Spleen (tissue), 13 donors: ENCODE data around the gene MYNN. TPM values are rescaled to one million over a fixed set of nuclear protein-coding genes. Genes with fewer than 3 reads are reported as not detected.
"Not testable (repeated sequence)": the region's sequence is repeated elsewhere in the genome, so short reads cannot be mapped to it uniquely, and the experiment has no call there.

Experiments used
- DNase-seq: peaks from one replicate; pipeline ENCODE4 v3.0.0-alpha.2; 2020
- H3K27ac ChIP-seq, 8 donors: fragments of 200-600 bp; sonication (generic) in 7 of 8; 1 replicate in 4 of 8; 2 replicates in 4 of 8; pipeline versions ENCODE4 v1.5.0 to v1.8.0; 2016 to 2021; ENCODE audit warnings: inconsistent platforms in 4 of 8, mild to moderate bottlenecking in 4 of 8, moderate library complexity in 1 of 8
- H3K27me3 ChIP-seq, 7 donors: fragments of 200-600 bp; sonication (generic) in 6 of 7; replicated peaks in 1 of 7; 1 replicate in 4 of 7; 2 replicates in 3 of 7; pipeline versions ENCODE4 v1.5.0 to v1.8.0; 2016 to 2021; ENCODE audit warnings: inconsistent platforms in 3 of 7, mild to moderate bottlenecking in 1 of 7
- H3K36me3 ChIP-seq, 6 donors: fragments of 200-600 bp; sonication (generic) in 5 of 6; 1 replicate in 4 of 6; 2 replicates in 2 of 6; pipeline versions ENCODE4 v1.5.0 to v1.8.0; 2016 to 2021; ENCODE audit warnings: inconsistent platforms in 2 of 6
- H3K4me1 ChIP-seq, 6 donors: fragments of 200-600 bp; sonication (generic) in 5 of 6; 1 replicate in 3 of 6; 2 replicates in 3 of 6; pipeline versions ENCODE4 v1.5.0 to v1.8.0; 2016 to 2021; ENCODE audit warnings: inconsistent platforms in 3 of 6
- H3K4me3 ChIP-seq, 8 donors: fragments of 200-600 bp; sonication (generic) in 7 of 8; 1 replicate in 4 of 8; 2 replicates in 4 of 8; pipeline versions ENCODE4 v1.5.0 to v1.8.0; 2016 to 2021; ENCODE audit warnings: inconsistent platforms in 4 of 8, mild to moderate bottlenecking in 4 of 8, moderate library complexity in 2 of 8
- H3K9me3 ChIP-seq, 8 donors: fragments of 200-600 bp; sonication (generic) in 7 of 8; 1 replicate in 4 of 8; 2 replicates in 4 of 8; pipeline versions ENCODE4 v1.5.0 to v1.8.0; 2016 to 2021; ENCODE audit warnings: inconsistent platforms in 4 of 8
- CTCF ChIP-seq, 11 experiments: fragments of 200-600 bp in 7 of 11; fragments of 450-650 bp in 4 of 11; sonication (generic) in 4 of 11; IDR thresholded peaks in 8 of 11; conservative IDR thresholded peaks in 3 of 11; 1 replicate in 7 of 11; 2 replicates in 4 of 11; pipeline versions ENCODE4 v1.4.0 to v1.8.0; 2016 to 2021; ENCODE audit warnings: antibody characterized with exemption in 11 of 11, inconsistent platforms in 4 of 11, mild to moderate bottlenecking in 1 of 11
- POLR2A ChIP-seq, 3 donors: fragments of 450-650 bp; IDR thresholded peaks; one replicate each; pipeline ENCODE4 v1.5.1; 2017; ENCODE audit warnings: antibody characterized with exemption in 3 of 3, mild to moderate bottlenecking in 1 of 3
- POLR2AphosphoS5 ChIP-seq, 3 donors: sonication (generic); formaldehyde crosslinking; IDR thresholded peaks; one replicate each; pipeline ENCODE4 v1.5.1; 2017; ENCODE audit warnings: antibody characterized with exemption in 3 of 3
- WGBS, 5 donors: extraction: QIAGEN DNeasy Blood & Tissue Kit in 3 of 5; methylation state at CpG; one replicate each; pipeline versions ENCODE4 v1.1.5 to v1.1.7; 2013 to 2018; 5-methylcytosine and 5-hydroxymethylcytosine counted together
- intact Hi-C: fragments of 100-400 bp; cut with DNase I; formaldehyde crosslinking; loops from one replicate; pipeline ENCODE4 v1.15.0; 2023; ENCODE audit warnings: low total_unique reads
- long read RNA-seq, 2 donors: transcript quantifications; one replicate each; lab custom pipeline, GENCODE V29; 2026
- polyA plus RNA-seq, 3 donors: library from polyadenylated mRNA; stranded (reverse); fragments of 200-250 nt; gene quantifications; one replicate each; pipeline ENCODE4 v1.2.1, GENCODE V29; 2013
- total RNA-seq, 7 donors: library from RNA; depleted of rRNA in 3 of 7; stranded (reverse); fragments of >200 nt in 3 of 7; fragmentation: NEBNext Ultra II Directional in 4 of 7; extraction: Animal tissue kit (Norgen Biotek cat#: 25700) in 4 of 7; gene quantifications; one replicate each; pipeline versions ENCODE4 v1.1.0 to v1.2.1, GENCODE V29; 2016 to 2021
- donor health status: healthy with polysubstance abuse.
- donor health status: DM: no; HTN: no; CAD: no; lungs with moderate emphysema.
- donor health status: DM: no; HTN: no; CAD: no.
- donor health status: Bipolar disorder and iron deficiency.
- donor health status: healthy.
- donor health status: DM: no; HTN: no; CAD: no.
- donor health status: DM: yes; HTN: yes; CAD: no.

MYNN gene
- total RNA-seq (10 to 100 TPM; 14.6 to 21.8 (median 16.2) TPM), polyA plus RNA-seq (10 to 100 TPM in 2 of 3 donors, 1 to 10 TPM in 1; 8.3 to 11.0 (median 10.1) TPM)
- long read RNA-seq, donor 1, full-length matches to known transcripts = 3 of 3 reads
- long read RNA-seq, donor 1, partial matches to known transcripts = 0 of 3 reads
- long read RNA-seq, donor 1, other reads (novel, unspliced or antisense) = 0 of 3 reads
- long read RNA-seq, donor 2, full-length matches to known transcripts = 6 of 6 reads
- long read RNA-seq, donor 2, partial matches to known transcripts = 0 of 6 reads
- long read RNA-seq, donor 2, other reads (novel, unspliced or antisense) = 0 of 6 reads

- Histone ChIP-seq H3K4me1 (peaks cover 23 to 60% (median 43%) of the 10 kb centered on the region in 6 donors), H3K27me3 (no peaks in the 10 kb centered on the region), H3K36me3 (peaks cover 0 to 41% (median 26%) of the 10 kb centered on the region in 6 donors), H3K27ac (peak within 1 kb of the TSS; percentile 96 to 100 (median 100)), H3K4me3 (peak within 1 kb of the TSS; percentile 59 to 93 (median 88)), H3K9me3 (peaks cover 0 to 7% (median 0%) of the 10 kb centered on the region in 8 donors)
- 0 to 1% (median 0%) methylated on average over 52 to 61 of the region's 61 CpGs for WGBS, 5 donors
- intact Hi-C loops = loop anchor here (10.0 kb wide), 1 partner anchor 402 kb away; no protein-coding TSS in a partner anchor
- TF ChIP-seq POLR2A (IDR thresholded peaks at IDR 0.05) (peak; percentile 95 to 98 (median 96)), POLR2AphosphoS5 (IDR thresholded peaks at IDR 0.05) (peak; percentile 100), CTCF (IDR thresholded peaks at IDR 0.05 in 8 of 11, conservative IDR thresholded peaks at IDR 0.05 in 3 of 11) (peak in 3 of 11 experiments; percentile 9 to 13 (median 10))
- DNase-seq = peak; percentile 98
Measured at GRCh38 chr3:169772897-169773816, at the start of gene MYNN. MYNN (plus strand) TSS chr3:169773396; CDS start chr3:169774296, 900 bp downstream.

GRCh38 chr3:169731857-169732256 is 41.3 kb upstream of the MYNN start:
- DNase-seq, H3K27ac ChIP-seq, H3K36me3 ChIP-seq, H3K4me3 ChIP-seq, H3K4me1 ChIP-seq, intact Hi-C loops: not testable (repeated sequence)
- Histone ChIP-seq H3K9me3 (peaks cover 4 to 52% (median 38%) of the 10 kb centered on the region in 8 donors), H3K27me3 (peaks cover 0 to 13% (median 0%) of the 10 kb centered on the region in 7 donors)

- WGBS, 5 donors = 64 to 79% (median 73%) methylated on average over 2 of the region's 2 CpGs
- no peak for TF ChIP-seq POLR2A (IDR thresholded peaks at IDR 0.05)
- TF ChIP-seq POLR2AphosphoS5 (IDR thresholded peaks at IDR 0.05) = no peak
- TF ChIP-seq CTCF (IDR thresholded peaks at IDR 0.05 in 8 of 11, conservative IDR thresholded peaks at IDR 0.05 in 3 of 11) = no peak
Measured at GRCh38 chr3:169739067-169739466, 34.1 kb upstream of the MYNN start.

GRCh38 chr3:169744366-169745054 is 28.7 kb upstream of the MYNN start:
- H3K36me3 ChIP-seq = no peaks in the 10 kb centered on the region
- TF ChIP-seq POLR2AphosphoS5 (IDR thresholded peaks at IDR 0.05) (no peak), CTCF (IDR thresholded peaks at IDR 0.05 in 8 of 11, conservative IDR thresholded peaks at IDR 0.05 in 3 of 11) (peak in 1 of 11 experiments; percentile 7)
- no peaks in the 10 kb centered on the region for H3K4me1 ChIP-seq
- H3K4me3 ChIP-seq = no peak overlapping the region
- H3K27ac ChIP-seq = no peak overlapping the region
- peaks cover 0 to 21% (median 0%) of the 10 kb centered on the region in 7 donors for H3K27me3 ChIP-seq
- 0 to 84% (median 42%) methylated on average over 1 of the region's 1 CpG for WGBS, 5 donors
- H3K9me3 ChIP-seq = no peaks in the 10 kb centered on the region
- DNase-seq = no peak
- intact Hi-C loops = loop anchor here (10.0 kb wide), 1 partner anchor 880 kb away; no protein-coding TSS in a partner anchor

More at GRCh38 chr3:169739067-169739466, 34.1 kb upstream of the MYNN start:
- Histone ChIP-seq H3K4me3 (no peak overlapping the region), H3K9me3 (peaks cover 4 to 34% (median 20%) of the 10 kb centered on the region in 8 donors), H3K27me3 (no peaks in the 10 kb centered on the region), H3K36me3 (no peaks in the 10 kb centered on the region), H3K4me1 (no peaks in the 10 kb centered on the region), H3K27ac (no peak overlapping the region)
- no peak for DNase-seq
- intact Hi-C loops = no loop called here
